ENCODE measurements around the gene TMC7.

- TF ChIP-seq EZH2 (optimal IDR thresholded peaks at IDR 0.05; ENCODE audit: low read depth, low read length) (no peak), EZH2phosphoT487 (IDR thresholded peaks at IDR 0.05; ENCODE audit: low read length) (no peak)
- TF ChIP-seq, protein P1, sequence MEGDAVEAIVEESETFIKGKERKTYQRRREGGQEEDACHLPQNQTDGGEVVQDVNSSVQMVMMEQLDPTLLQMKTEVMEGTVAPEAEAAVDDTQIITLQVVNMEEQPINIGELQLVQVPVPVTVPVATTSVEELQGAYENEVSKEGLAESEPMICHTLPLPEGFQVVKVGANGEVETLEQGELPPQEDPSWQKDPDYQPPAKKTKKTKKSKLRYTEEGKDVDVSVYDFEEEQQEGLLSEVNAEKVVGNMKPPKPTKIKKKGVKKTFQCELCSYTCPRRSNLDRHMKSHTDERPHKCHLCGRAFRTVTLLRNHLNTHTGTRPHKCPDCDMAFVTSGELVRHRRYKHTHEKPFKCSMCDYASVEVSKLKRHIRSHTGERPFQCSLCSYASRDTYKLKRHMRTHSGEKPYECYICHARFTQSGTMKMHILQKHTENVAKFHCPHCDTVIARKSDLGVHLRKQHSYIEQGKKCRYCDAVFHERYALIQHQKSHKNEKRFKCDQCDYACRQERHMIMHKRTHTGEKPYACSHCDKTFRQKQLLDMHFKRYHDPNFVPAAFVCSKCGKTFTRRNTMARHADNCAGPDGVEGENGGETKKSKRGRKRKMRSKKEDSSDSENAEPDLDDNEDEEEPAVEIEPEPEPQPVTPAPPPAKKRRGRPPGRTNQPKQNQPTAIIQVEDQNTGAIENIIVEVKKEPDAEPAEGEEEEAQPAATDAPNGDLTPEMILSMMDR (IDR thresholded peaks at IDR 0.05; ENCODE audit: low read length) = no peak
Observed at GRCh38 chr16:19033761-19034160, 50.0 kb downstream of the TMC7 start.
